ENCODE results near the gene FUCA2. TPM values are rescaled to one million over a fixed set of nuclear protein-coding genes. Genes with fewer than 3 reads are reported as not detected.

The FUCA2 gene, protein sequence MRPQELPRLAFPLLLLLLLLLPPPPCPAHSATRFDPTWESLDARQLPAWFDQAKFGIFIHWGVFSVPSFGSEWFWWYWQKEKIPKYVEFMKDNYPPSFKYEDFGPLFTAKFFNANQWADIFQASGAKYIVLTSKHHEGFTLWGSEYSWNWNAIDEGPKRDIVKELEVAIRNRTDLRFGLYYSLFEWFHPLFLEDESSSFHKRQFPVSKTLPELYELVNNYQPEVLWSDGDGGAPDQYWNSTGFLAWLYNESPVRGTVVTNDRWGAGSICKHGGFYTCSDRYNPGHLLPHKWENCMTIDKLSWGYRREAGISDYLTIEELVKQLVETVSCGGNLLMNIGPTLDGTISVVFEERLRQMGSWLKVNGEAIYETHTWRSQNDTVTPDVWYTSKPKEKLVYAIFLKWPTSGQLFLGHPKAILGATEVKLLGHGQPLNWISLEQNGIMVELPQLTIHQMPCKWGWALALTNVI
- total RNA-seq = 10 to 100 TPM in 3 of 4 donors, 1 to 10 TPM in 1; 3.3 to 11.4 (median 10.5) TPM

DNA sequence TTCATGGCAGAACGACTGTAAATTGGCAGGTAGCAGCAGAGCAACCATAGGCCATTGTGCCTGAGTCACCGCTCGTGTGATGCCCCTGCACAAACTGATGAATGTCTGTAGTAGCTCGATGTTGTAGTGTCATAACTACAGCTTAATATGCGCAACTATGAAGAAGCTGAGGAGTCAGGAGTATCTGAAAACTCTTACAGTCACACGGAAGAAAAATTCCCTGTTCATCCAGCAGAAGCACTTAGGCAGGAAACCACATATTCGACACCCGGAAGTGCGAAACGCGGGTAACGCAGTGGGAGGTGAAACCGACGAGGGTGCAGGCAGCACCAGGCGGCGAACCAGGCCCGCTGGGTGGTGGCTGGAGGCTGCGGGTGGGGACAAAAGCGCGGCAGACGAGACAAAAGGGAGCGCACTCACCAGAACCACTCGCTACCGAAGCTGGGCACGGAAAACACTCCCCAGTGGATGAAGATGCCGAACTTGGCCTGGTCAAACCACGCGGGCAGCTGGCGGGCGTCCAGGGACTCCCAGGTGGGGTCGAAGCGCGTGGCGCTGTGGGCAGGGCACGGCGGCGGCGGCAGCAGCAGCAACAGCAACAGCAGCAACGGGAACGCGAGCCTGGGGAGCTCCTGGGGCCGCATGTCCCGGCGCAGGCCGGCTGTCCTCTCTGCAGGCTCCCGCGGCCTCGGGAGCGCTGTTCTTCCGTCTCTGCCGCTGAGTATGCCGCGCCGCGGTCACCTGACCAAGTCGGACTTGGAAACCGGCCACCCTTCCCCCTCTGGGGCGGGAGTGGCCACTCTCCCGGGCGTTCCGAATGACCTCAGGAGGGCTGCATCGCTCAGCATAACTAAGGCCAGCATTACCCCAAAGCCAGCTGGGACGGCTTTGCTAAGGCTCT lies at the start of gene FUCA2:
TSS of gene FUCA2 (minus strand) at position 730 of the 901 bp plus-strand sequence. CDS start at position 644, 86 bp downstream.
- peak in 1 of 2 donors; percentile 49 for TF ChIP-seq POLR2A (IDR thresholded peaks at IDR 0.05)
- peak in 1 of 3 donors; percentile 49 for TF ChIP-seq CTCF (IDR thresholded peaks at IDR 0.05)
- H3K4me3 ChIP-seq (ENCODE audit: low read depth, poor library complexity, severe bottlenecking) = peak within 1 kb of the TSS; percentile 70
- intact Hi-C loops (cut with DNase I; ENCODE audit: low total_unique reads) = no loop called here
- 5% methylated on average over 47 to 63 of the region's 63 CpGs for WGBS, 2 donors
- DNase-seq (ENCODE audit: low spot score in 2 of 2) = peak; percentile 88 to 97

DNA sequence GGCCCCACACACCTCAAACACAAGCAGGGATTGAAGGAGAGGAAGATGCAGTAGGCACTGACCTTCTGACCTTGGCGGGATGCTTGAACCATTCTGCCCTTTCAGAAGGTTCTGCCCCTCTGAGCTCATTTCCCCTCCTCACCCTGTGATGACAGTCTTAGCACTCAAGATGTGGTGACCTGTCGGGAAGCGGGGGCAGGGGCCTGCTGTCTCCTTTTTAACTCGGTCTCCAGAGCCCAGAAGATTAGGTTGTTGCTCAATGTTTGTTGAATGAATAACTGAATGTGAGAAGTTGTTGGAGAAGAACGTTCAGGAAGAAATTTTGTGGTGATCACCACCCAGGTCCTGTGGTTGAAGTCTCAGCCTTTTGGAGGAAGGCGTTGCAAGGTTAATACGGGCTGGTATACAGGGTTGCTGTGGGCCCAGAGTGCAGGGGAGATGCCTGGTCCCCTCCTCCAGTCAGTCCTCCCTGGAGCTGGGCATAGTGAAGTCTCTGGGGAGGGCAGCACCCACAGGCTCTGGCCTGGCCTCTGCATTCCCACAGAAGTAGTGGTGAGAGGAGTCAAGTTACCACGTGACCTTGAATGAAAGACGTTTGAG lies 49.7 kb upstream of the FUCA2 start:
- intact Hi-C loops (cut with DNase I; ENCODE audit: low total_unique reads) = no loop called here
- DNase-seq (ENCODE audit: low spot score in 2 of 2) = no peak
- TF ChIP-seq POLR2A (IDR thresholded peaks at IDR 0.05) (no peak), CTCF (IDR thresholded peaks at IDR 0.05) (no peak)
- H3K4me3 ChIP-seq (ENCODE audit: low read depth, poor library complexity, severe bottlenecking) = no peak overlapping the region
- 88 to 92% methylated on average over 9 of the region's 9 CpGs for WGBS, 2 donors

DNA sequence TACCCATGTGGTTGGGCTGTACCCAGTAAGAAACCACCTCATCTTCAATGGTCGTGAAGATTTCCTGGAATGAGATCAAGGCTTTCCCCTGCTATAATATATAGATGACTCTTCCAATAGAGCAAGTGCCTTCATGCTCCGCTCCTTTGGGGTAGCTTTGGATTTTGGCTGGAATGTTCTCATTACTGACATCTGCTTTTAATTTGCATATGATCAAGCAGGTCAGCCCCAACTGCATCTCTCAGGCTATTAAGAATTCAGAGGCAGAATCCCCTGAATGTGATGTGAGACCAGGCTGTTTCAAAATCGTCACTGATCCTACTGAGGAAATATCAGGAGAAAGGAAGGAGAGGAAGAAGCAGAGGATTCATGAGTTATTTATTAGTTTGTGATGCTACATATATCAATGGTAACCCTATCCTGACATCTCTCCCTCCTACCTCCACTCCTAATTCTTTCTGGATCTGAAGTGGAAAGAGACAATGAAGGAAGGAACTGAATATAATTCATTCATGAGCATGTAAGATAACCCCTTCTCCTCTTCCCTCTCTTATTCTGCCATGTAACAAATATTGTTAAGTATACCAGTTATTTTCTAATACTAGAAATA lies 47.6 kb upstream of the FUCA2 start:
- DNase-seq (ENCODE audit: low spot score in 2 of 2) = no peak
- intact Hi-C loops (cut with DNase I; ENCODE audit: low total_unique reads) = no loop called here
- 56 to 68% methylated on average over 3 of the region's 3 CpGs for WGBS, 2 donors
- no peak for TF ChIP-seq CTCF (IDR thresholded peaks at IDR 0.05)
- no peak for TF ChIP-seq POLR2A (IDR thresholded peaks at IDR 0.05)
- no peak overlapping the region for H3K4me3 ChIP-seq (ENCODE audit: low read depth, poor library complexity, severe bottlenecking)

DNA sequence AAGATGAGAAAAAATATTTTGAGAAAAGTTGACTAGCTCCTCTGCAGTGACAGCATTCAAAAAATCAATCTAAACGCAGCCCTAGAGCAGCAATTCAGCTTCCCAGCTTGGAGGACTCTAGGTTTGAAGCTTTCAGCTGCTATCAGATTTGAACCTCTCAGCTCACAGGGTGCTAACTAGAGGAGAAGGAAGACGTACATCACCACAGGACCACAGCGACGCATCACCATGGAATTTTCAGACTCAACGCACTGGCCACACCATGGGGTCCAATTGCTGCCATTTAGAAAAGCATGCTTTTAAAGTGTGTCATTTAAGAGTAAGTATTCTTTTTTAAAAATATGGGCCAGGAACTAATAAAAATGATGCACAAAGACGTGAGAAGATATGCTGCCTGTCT lies 45.0 kb upstream of the FUCA2 start:
- intact Hi-C loops (cut with DNase I; ENCODE audit: low total_unique reads) = no loop called here
- no peak overlapping the region for H3K4me3 ChIP-seq (ENCODE audit: low read depth, poor library complexity, severe bottlenecking)
- WGBS, 2 donors = 94 to 97% methylated on average over 6 of the region's 6 CpGs
- TF ChIP-seq CTCF (IDR thresholded peaks at IDR 0.05) (no peak), POLR2A (IDR thresholded peaks at IDR 0.05) (no peak)
- no peak for DNase-seq (ENCODE audit: low spot score in 2 of 2)

DNA sequence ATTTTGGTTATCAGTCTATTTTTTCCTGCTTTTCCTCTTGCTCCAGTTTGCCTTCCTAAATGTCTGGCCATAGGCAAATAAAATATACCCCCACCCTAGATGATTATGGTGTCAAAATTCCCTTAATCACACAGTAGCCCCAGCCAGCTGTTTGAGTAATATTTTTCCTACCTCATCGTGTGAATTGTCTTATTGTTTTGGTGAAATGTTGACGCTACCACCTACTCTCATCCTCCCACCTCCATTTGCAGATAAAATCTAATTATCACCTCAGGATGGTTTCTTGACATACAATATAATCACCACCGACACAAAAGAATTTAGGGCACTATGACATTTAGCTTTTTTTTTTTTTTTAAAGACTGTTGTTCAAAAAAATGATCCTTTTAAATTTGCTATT lies 44.1 kb upstream of the FUCA2 start:
- DNase-seq (ENCODE audit: low spot score in 2 of 2) = no peak
- no peak overlapping the region for H3K4me3 ChIP-seq (ENCODE audit: low read depth, poor library complexity, severe bottlenecking)
- intact Hi-C loops (cut with DNase I; ENCODE audit: low total_unique reads) = no loop called here
- no peak for TF ChIP-seq CTCF (IDR thresholded peaks at IDR 0.05)
- no peak for TF ChIP-seq POLR2A (IDR thresholded peaks at IDR 0.05)
- 61% methylated on average over 3 of the region's 3 CpGs for WGBS, 2 donors
